T-helper 1 cell treated with Interleukin-12 subunit alpha and Interleukin-12 subunit beta and Interleukin-4 antibody, amounts not matched to agents 30 μg/mL and 1 μg/mL, for 36 hours (primary cell): ENCODE data around the gene B3GALT5.

ENCODE experiments used
- H3K27ac Mint-ChIP-seq: one replicate; pipeline ENCODE4 v1.8.0; 2021; ENCODE audit warnings: mild to moderate bottlenecking, mixed read lengths
- H3K27me3 Mint-ChIP-seq: one replicate; pipeline ENCODE4 v1.8.0; 2021; ENCODE audit warnings: low read depth, mixed read lengths
- H3K36me3 Mint-ChIP-seq: one replicate; pipeline ENCODE4 v1.8.0; 2021; ENCODE audit warnings: low read depth, mixed read lengths
- H3K4me1 Mint-ChIP-seq: one replicate; pipeline ENCODE4 v1.8.0; 2021; ENCODE audit warnings: low read depth, mixed read lengths
- H3K4me3 Mint-ChIP-seq: one replicate; pipeline ENCODE4 v1.8.0; 2021; ENCODE audit warnings: mild to moderate bottlenecking, moderate library complexity, mixed read lengths
- H3K9me3 Mint-ChIP-seq: one replicate; pipeline ENCODE4 v1.8.0; 2021; ENCODE audit warnings: mixed read lengths

B3GALT5 gene

GRCh38 chr21:39648879-39649278 is 36.1 kb downstream of the B3GALT5 start:
- Mint-ChIP-seq H3K27ac (no peak overlapping the region), H3K4me3 (no peak overlapping the region), H3K27me3 (no peaks in the 10 kb centered on the region), H3K36me3 (no peaks in the 10 kb centered on the region), H3K9me3 (no peaks in the 10 kb centered on the region), H3K4me1 (no peaks in the 10 kb centered on the region)

GRCh38 chr21:39649526-39649925 is 36.8 kb downstream of the B3GALT5 start:
- no peaks in the 10 kb centered on the region for H3K9me3 Mint-ChIP-seq
- H3K4me1 Mint-ChIP-seq = no peaks in the 10 kb centered on the region
- H3K27me3 Mint-ChIP-seq = no peaks in the 10 kb centered on the region
- H3K4me3 Mint-ChIP-seq = no peak overlapping the region
- H3K27ac Mint-ChIP-seq = no peak overlapping the region
- H3K36me3 Mint-ChIP-seq = no peaks in the 10 kb centered on the region

- no peak overlapping the region for H3K27ac Mint-ChIP-seq
- no peaks in the 10 kb centered on the region for H3K36me3 Mint-ChIP-seq
- no peaks in the 10 kb centered on the region for H3K4me1 Mint-ChIP-seq
- no peak overlapping the region for H3K4me3 Mint-ChIP-seq
- H3K9me3 Mint-ChIP-seq = no peaks in the 10 kb centered on the region
- H3K27me3 Mint-ChIP-seq = no peaks in the 10 kb centered on the region
Measured at GRCh38 chr21:39650306-39650705, 37.6 kb downstream of the B3GALT5 start.

GRCh38 chr21:39650801-39651200 is 38.1 kb downstream of the B3GALT5 start:
- H3K27me3 Mint-ChIP-seq = no peaks in the 10 kb centered on the region
- H3K27ac Mint-ChIP-seq = no peak overlapping the region
- H3K4me3 Mint-ChIP-seq = no peak overlapping the region

GRCh38 chr21:39651206-39651605 is 38.5 kb downstream of the B3GALT5 start:
- no peaks in the 10 kb centered on the region for H3K4me1 Mint-ChIP-seq
- H3K36me3 Mint-ChIP-seq = no peaks in the 10 kb centered on the region
- no peaks in the 10 kb centered on the region for H3K9me3 Mint-ChIP-seq
- no peak overlapping the region for H3K4me3 Mint-ChIP-seq
- no peak overlapping the region for H3K27ac Mint-ChIP-seq
- no peaks in the 10 kb centered on the region for H3K27me3 Mint-ChIP-seq

More at GRCh38 chr21:39650801-39651200, 38.1 kb downstream of the B3GALT5 start:
- no peaks in the 10 kb centered on the region for H3K36me3 Mint-ChIP-seq
- H3K9me3 Mint-ChIP-seq = no peaks in the 10 kb centered on the region
- no peaks in the 10 kb centered on the region for H3K4me1 Mint-ChIP-seq

GRCh38 chr21:39654951-39655350 is 42.2 kb downstream of the B3GALT5 start:
- H3K4me3 Mint-ChIP-seq = no peak overlapping the region
- H3K36me3 Mint-ChIP-seq = no peaks in the 10 kb centered on the region
- no peaks in the 10 kb centered on the region for H3K4me1 Mint-ChIP-seq
- H3K27me3 Mint-ChIP-seq = peaks cover 8% of the 10 kb centered on the region
- H3K27ac Mint-ChIP-seq = no peak overlapping the region
- no peaks in the 10 kb centered on the region for H3K9me3 Mint-ChIP-seq

GRCh38 chr21:39655589-39655988 is 42.8 kb downstream of the B3GALT5 start:
- Mint-ChIP-seq H3K27me3 (peaks cover 8% of the 10 kb centered on the region), H3K36me3 (no peaks in the 10 kb centered on the region), H3K4me1 (no peaks in the 10 kb centered on the region), H3K9me3 (no peaks in the 10 kb centered on the region), H3K27ac (no peak overlapping the region), H3K4me3 (no peak overlapping the region)

GRCh38 chr21:39656209-39656608 is 43.5 kb downstream of the B3GALT5 start:
- Mint-ChIP-seq H3K4me1 (no peaks in the 10 kb centered on the region), H3K4me3 (no peak overlapping the region), H3K9me3 (no peaks in the 10 kb centered on the region), H3K27ac (no peak overlapping the region), H3K36me3 (no peaks in the 10 kb centered on the region), H3K27me3 (peaks cover 8% of the 10 kb centered on the region)

- Mint-ChIP-seq H3K4me3 (no peak overlapping the region), H3K27ac (no peak overlapping the region), H3K27me3 (peaks cover 8% of the 10 kb centered on the region), H3K9me3 (no peaks in the 10 kb centered on the region), H3K4me1 (no peaks in the 10 kb centered on the region), H3K36me3 (no peaks in the 10 kb centered on the region)
Measured at GRCh38 chr21:39657091-39657689, 44.5 kb downstream of the B3GALT5 start.

GRCh38 chr21:39658066-39658465 is 45.3 kb downstream of the B3GALT5 start:
- Mint-ChIP-seq H3K4me1 (no peaks in the 10 kb centered on the region), H3K27me3 (peaks cover 8% of the 10 kb centered on the region), H3K36me3 (no peaks in the 10 kb centered on the region), H3K9me3 (no peaks in the 10 kb centered on the region), H3K27ac (no peak overlapping the region), H3K4me3 (no peak overlapping the region)

GRCh38 chr21:39659070-39659815 is 46.5 kb downstream of the B3GALT5 start:
- Mint-ChIP-seq H3K4me1 (no peaks in the 10 kb centered on the region), H3K36me3 (no peaks in the 10 kb centered on the region), H3K4me3 (no peak overlapping the region), H3K27ac (no peak overlapping the region), H3K27me3 (peaks cover 8% of the 10 kb centered on the region), H3K9me3 (no peaks in the 10 kb centered on the region)

GRCh38 chr21:39660191-39660980 is 47.6 kb downstream of the B3GALT5 start:
- Mint-ChIP-seq H3K27ac (no peak overlapping the region), H3K4me3 (no peak overlapping the region), H3K4me1 (no peaks in the 10 kb centered on the region), H3K27me3 (peaks cover 8% of the 10 kb centered on the region), H3K36me3 (no peaks in the 10 kb centered on the region), H3K9me3 (no peaks in the 10 kb centered on the region)

GRCh38 chr21:39661121-39661520 is 48.4 kb downstream of the B3GALT5 start:
- H3K27ac Mint-ChIP-seq = no peak overlapping the region
- H3K4me3 Mint-ChIP-seq = no peak overlapping the region
- H3K36me3 Mint-ChIP-seq = no peaks in the 10 kb centered on the region
- no peaks in the 10 kb centered on the region for H3K4me1 Mint-ChIP-seq
- no peaks in the 10 kb centered on the region for H3K9me3 Mint-ChIP-seq
- peaks cover 8% of the 10 kb centered on the region for H3K27me3 Mint-ChIP-seq

- H3K4me3 Mint-ChIP-seq = no peak overlapping the region
- no peaks in the 10 kb centered on the region for H3K36me3 Mint-ChIP-seq
- peaks cover 8% of the 10 kb centered on the region for H3K27me3 Mint-ChIP-seq
- H3K4me1 Mint-ChIP-seq = no peaks in the 10 kb centered on the region
- no peak overlapping the region for H3K27ac Mint-ChIP-seq
- no peaks in the 10 kb centered on the region for H3K9me3 Mint-ChIP-seq
Measured at GRCh38 chr21:39661740-39662139, 49.0 kb downstream of the B3GALT5 start.
